Fibroblast of lung (primary cell): ENCODE data around the gene ZFYVE26. TPM values are rescaled to one million over a fixed set of nuclear protein-coding genes. Genes with fewer than 3 reads are reported as not detected.
A peak's percentile ranks its signal among the peaks of the same experiment; 100 is the strongest.

Experiments used
- DNase-seq, 2 donors: peaks; one replicate each; pipeline versions ENCODE4 v3.0.0 to v3.0.0-alpha.2; 2010; ENCODE audit warnings: low read depth in 2 of 2
- H2AFZ ChIP-seq: 2 replicates; pipeline ENCODE4 v1.5.1; 2012; ENCODE audit warnings: low read length, control low read depth, inconsistent platforms
- H3K27ac ChIP-seq: 2 replicates; pipeline ENCODE4 v1.5.1; 2011; ENCODE audit warnings: low read length, control low read depth; ENCODE audit not compliant: insufficient read depth
- H3K27me3 ChIP-seq: 2 replicates; pipeline ENCODE4 v1.5.1; 2011; ENCODE audit warnings: mild to moderate bottlenecking, low read length; ENCODE audit not compliant: control insufficient read depth, insufficient read depth
- H3K36me3 ChIP-seq: 2 replicates; pipeline ENCODE4 v1.5.1; 2011; ENCODE audit warnings: low read length; ENCODE audit not compliant: control insufficient read depth, insufficient read depth
- H3K4me1 ChIP-seq: 2 replicates; pipeline ENCODE4 v1.5.1; 2011; ENCODE audit warnings: low read length; ENCODE audit not compliant: control insufficient read depth, insufficient read depth; ENCODE audit errors: extremely low read depth
- H3K4me2 ChIP-seq: 2 replicates; pipeline ENCODE4 v1.5.1; 2011; ENCODE audit warnings: low read length, control low read depth; ENCODE audit not compliant: insufficient read depth; ENCODE audit errors: extremely low read depth
- H3K4me3 ChIP-seq, 4 experiments: fragments of 200-600 bp in 1 of 4; sonication (generic) in 1 of 4; replicated peaks in 1 of 4; 2 replicates each; pipeline ENCODE4 v1.5.1; 2011 to 2016; ENCODE audit warnings: low read length in 4 of 4, low read depth in 3 of 4, mild to moderate bottlenecking in 3 of 4, control low read depth in 2 of 4, inconsistent platforms in 1 of 4, mixed read lengths in 1 of 4; ENCODE audit not compliant: insufficient read depth in 1 of 4; ENCODE audit errors: control extremely low read depth in 1 of 4
- H3K79me2 ChIP-seq: 2 replicates; pipeline ENCODE4 v1.5.1; 2012; ENCODE audit warnings: mild to moderate bottlenecking, low read length, inconsistent platforms; ENCODE audit not compliant: control insufficient read depth, insufficient read depth
- H3K9ac ChIP-seq: 2 replicates; pipeline ENCODE4 v1.5.1; 2011; ENCODE audit warnings: mild to moderate bottlenecking, low read length, control low read depth; ENCODE audit not compliant: insufficient read depth
- H3K9me3 ChIP-seq: 2 replicates; pipeline ENCODE4 v1.5.1; 2012; ENCODE audit warnings: low read depth, low read length; ENCODE audit not compliant: control insufficient read depth, insufficient read depth
- H4K20me1 ChIP-seq: 2 replicates; pipeline ENCODE4 v1.5.1; 2011; ENCODE audit warnings: low read length; ENCODE audit not compliant: control insufficient read depth, insufficient read depth; ENCODE audit errors: extremely low read depth
- EZH2 ChIP-seq: IDR thresholded peaks from 2 replicates; pipeline ENCODE4 v1.5.1; 2012; ENCODE audit warnings: low read length, control low read depth, mild to moderate bottlenecking; ENCODE audit errors: missing control alignments
- polyA plus RNA-seq, 2 donors: library from polyadenylated mRNA; depleted of rRNA in 1 of 2; stranded (reverse) in 1 of 2; unstranded in 1 of 2; fragments of >200 nt; gene quantifications; 2 replicates each; pipeline ENCODE4 v1.2.1, GENCODE V29; 2011 to 2012; ENCODE audit warnings: missing spikeins in 1 of 2
- total RNA-seq: library from RNA; depleted of rRNA; stranded (reverse); fragments of >200 nt; gene quantifications from 2 replicates; pipeline ENCODE4 v1.2.1, GENCODE V29; 2014
- TF ChIP-seq, protein P1 (sequence below), 2 donors: IDR thresholded peaks in 1 of 2; conservative IDR thresholded peaks in 1 of 2; 1 replicate in 1 of 2; 2 replicates in 1 of 2; pipeline ENCODE4 v1.5.1; 2011 to 2012; ENCODE audit warnings: low read length in 2 of 2, control low read depth in 1 of 2, inconsistent platforms in 1 of 2, low read depth in 1 of 2, mild to moderate bottlenecking in 1 of 2

Gene ZFYVE26
- total and polyA plus RNA-seq, 2 donors (not counting 1 experiment from before 2014, with no cell fraction given): 8.4 to 18.7 TPM

DNA sequence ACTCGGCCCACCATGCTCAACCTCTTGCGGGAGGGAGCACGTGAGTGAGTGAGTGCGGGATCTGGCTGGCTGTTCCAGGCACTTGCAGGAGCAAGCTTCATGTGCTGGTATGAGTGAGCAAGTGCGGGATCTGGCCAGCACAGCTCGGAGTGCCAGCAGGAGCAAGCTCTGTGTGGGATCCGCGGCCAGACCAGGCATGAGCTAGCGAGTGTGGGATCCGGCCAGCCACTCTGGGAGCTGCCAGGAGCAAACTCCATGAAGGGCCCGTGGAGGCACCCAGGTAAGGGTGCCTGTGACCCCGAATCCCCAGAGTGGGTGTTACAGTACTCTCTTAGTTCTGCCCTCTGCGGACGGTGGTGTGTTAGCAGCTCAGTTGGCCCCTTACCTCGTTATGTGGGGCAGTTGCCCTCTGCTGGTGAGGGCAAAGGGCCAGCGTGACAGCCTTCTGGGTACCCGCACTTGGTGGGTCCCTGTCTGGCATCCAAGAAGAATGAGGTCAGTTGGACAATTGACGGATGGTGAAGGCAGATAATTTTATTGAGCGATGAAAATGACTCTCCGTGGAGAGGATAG, 41.5 kb upstream of the ZFYVE26 start:
- Histone ChIP-seq H3K27me3 (no peaks in the 10 kb centered on the region), H4K20me1 (no peaks in the 10 kb centered on the region), H3K9me3 (no peaks in the 10 kb centered on the region), H3K79me2 (no peaks in the 10 kb centered on the region), H3K27ac (no peak overlapping the region), H3K9ac (no peak overlapping the region), H2AFZ (no peak overlapping the region), H3K4me1 (no peaks in the 10 kb centered on the region), H3K36me3 (no peaks in the 10 kb centered on the region), H3K4me3 (no peak overlapping the region), H3K4me2 (no peak overlapping the region)
- DNase-seq: no peak
- TF ChIP-seq, protein P1, sequence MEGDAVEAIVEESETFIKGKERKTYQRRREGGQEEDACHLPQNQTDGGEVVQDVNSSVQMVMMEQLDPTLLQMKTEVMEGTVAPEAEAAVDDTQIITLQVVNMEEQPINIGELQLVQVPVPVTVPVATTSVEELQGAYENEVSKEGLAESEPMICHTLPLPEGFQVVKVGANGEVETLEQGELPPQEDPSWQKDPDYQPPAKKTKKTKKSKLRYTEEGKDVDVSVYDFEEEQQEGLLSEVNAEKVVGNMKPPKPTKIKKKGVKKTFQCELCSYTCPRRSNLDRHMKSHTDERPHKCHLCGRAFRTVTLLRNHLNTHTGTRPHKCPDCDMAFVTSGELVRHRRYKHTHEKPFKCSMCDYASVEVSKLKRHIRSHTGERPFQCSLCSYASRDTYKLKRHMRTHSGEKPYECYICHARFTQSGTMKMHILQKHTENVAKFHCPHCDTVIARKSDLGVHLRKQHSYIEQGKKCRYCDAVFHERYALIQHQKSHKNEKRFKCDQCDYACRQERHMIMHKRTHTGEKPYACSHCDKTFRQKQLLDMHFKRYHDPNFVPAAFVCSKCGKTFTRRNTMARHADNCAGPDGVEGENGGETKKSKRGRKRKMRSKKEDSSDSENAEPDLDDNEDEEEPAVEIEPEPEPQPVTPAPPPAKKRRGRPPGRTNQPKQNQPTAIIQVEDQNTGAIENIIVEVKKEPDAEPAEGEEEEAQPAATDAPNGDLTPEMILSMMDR (conservative IDR thresholded peaks at IDR 0.05 in 1 of 2, IDR thresholded peaks at IDR 0.05 in 1 of 2; ENCODE audit: low read depth in 1 of 2, low read length in 2 of 2): no peak
- TF ChIP-seq EZH2: no peak

DNA sequence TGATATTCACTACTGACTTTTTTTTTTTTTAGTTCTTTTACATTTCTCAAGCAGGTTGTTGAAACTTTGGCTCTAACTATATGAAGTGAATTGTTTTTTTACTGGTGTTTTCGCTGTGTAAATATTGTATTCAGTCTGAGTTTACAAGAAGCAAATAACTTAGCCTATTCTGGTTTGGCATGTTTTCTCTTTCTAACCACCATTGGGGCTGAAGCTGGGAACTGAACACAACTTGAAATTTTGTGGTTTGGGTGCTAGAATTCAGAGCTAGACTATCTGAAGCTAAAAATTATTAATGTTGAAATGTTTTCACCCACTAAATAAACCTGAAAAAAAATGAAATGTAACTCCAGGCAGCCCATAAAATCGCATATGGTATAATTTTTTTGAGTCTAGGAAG, 40.4 kb upstream of the ZFYVE26 start:
- no peak overlapping the region for H3K4me3 ChIP-seq
- no peaks in the 10 kb centered on the region for H3K4me1 ChIP-seq
- no peak overlapping the region for H3K4me2 ChIP-seq
- TF ChIP-seq, protein P1 (conservative IDR thresholded peaks at IDR 0.05 in 1 of 2, IDR thresholded peaks at IDR 0.05 in 1 of 2; ENCODE audit: low read depth in 1 of 2, low read length in 2 of 2): no peak
- no peak for TF ChIP-seq EZH2
- no peaks in the 10 kb centered on the region for H3K79me2 ChIP-seq
- no peak overlapping the region for H3K27ac ChIP-seq
- H3K9ac ChIP-seq: no peak overlapping the region
- no peak overlapping the region for H2AFZ ChIP-seq
- no peaks in the 10 kb centered on the region for H3K9me3 ChIP-seq
- peak; percentile 20 to 73 for DNase-seq
- H4K20me1 ChIP-seq: no peaks in the 10 kb centered on the region
- H3K27me3 ChIP-seq: no peaks in the 10 kb centered on the region
- H3K36me3 ChIP-seq: no peaks in the 10 kb centered on the region

DNA sequence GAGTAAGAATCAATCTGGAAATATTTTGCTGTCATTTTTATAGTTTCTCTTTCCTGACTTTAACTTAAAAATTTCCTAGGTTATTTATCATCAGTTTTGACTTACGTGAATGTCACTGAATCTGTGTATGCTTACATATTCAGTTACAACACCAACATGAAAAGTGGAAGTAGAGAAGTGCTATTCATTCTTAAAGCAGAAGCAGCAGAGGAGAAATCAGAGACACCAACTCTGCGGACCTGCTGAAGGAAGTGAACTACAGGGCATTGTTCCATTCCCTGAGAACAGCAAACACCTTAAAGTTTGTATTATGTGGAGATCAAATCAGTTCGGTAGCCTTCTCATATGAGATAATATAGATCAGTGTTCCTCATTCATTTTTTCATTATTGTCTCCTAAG, 37.3 kb upstream of the ZFYVE26 start:
- TF ChIP-seq, protein P1 (conservative IDR thresholded peaks at IDR 0.05 in 1 of 2, IDR thresholded peaks at IDR 0.05 in 1 of 2; ENCODE audit: low read depth in 1 of 2, low read length in 2 of 2): no peak
- TF ChIP-seq EZH2: no peak
- H3K27ac ChIP-seq: no peak overlapping the region
- H3K79me2 ChIP-seq: no peaks in the 10 kb centered on the region
- H2AFZ ChIP-seq: no peak overlapping the region
- no peaks in the 10 kb centered on the region for H3K4me1 ChIP-seq
- no peak overlapping the region for H3K9ac ChIP-seq
- no peak overlapping the region for H3K4me3 ChIP-seq
- no peaks in the 10 kb centered on the region for H3K36me3 ChIP-seq
- H4K20me1 ChIP-seq: no peaks in the 10 kb centered on the region
- no peaks in the 10 kb centered on the region for H3K9me3 ChIP-seq
- H3K27me3 ChIP-seq: no peaks in the 10 kb centered on the region
- DNase-seq: no peak
- H3K4me2 ChIP-seq: no peak overlapping the region
